ENCODE data around the gene TIAM2.

The TIAM2 gene

GRCh38 chr6:155259897-155260296 lies 264.8 kb downstream of the TIAM2 start:
- no peak overlapping the region for H2AFZ ChIP-seq (ENCODE audit: low read depth)
- no peaks in the 10 kb centered on the region for H3K27me3 ChIP-seq (ENCODE audit: insufficient read depth, low read depth)
- peak overlapping the region; percentile 71 for H3K4me2 ChIP-seq
- no peaks in the 10 kb centered on the region for H4K20me1 ChIP-seq (ENCODE audit: insufficient read depth)
- H3K36me3 ChIP-seq (ENCODE audit: insufficient read depth), result no peaks in the 10 kb centered on the region
- H3K9ac ChIP-seq, result no peak overlapping the region
- no peak for TF ChIP-seq CTCF (conservative IDR thresholded peaks at IDR 0.05; ENCODE audit: low read depth, low read length)
- H3K79me2 ChIP-seq (ENCODE audit: insufficient read depth, low read depth), result no peaks in the 10 kb centered on the region
- H3K4me3 ChIP-seq (IDR thresholded peaks at IDR 0.05; ENCODE audit: insufficient read depth, low read depth, low read length), result no peak overlapping the region
- peaks cover 43% of the 10 kb centered on the region for H3K4me1 ChIP-seq (ENCODE audit: low read depth, poor library complexity, severe bottlenecking)
- peak overlapping the region; percentile 64; the same call in 1 of the 2 replicates for H3K27ac ChIP-seq

GRCh38 chr6:155260686-155261085 lies 265.6 kb downstream of the TIAM2 start:
- TF ChIP-seq CTCF (conservative IDR thresholded peaks at IDR 0.05; ENCODE audit: low read depth, low read length), result no peak
- H3K4me3 ChIP-seq (IDR thresholded peaks at IDR 0.05; ENCODE audit: insufficient read depth, low read depth, low read length), result no peak overlapping the region
- H2AFZ ChIP-seq (ENCODE audit: low read depth), result no peak overlapping the region
- H3K4me1 ChIP-seq (ENCODE audit: low read depth, poor library complexity, severe bottlenecking), result peaks cover 43% of the 10 kb centered on the region
- no peaks in the 10 kb centered on the region for H3K27me3 ChIP-seq (ENCODE audit: insufficient read depth, low read depth)
- H3K4me2 ChIP-seq, result peak overlapping the region; percentile 71
- peak overlapping the region; percentile 64 for H3K27ac ChIP-seq
- no peaks in the 10 kb centered on the region for H3K36me3 ChIP-seq (ENCODE audit: insufficient read depth)
- H4K20me1 ChIP-seq (ENCODE audit: insufficient read depth), result no peaks in the 10 kb centered on the region
- H3K9ac ChIP-seq, result peak overlapping the region; percentile 35; the same call in 1 of the 2 replicates
- no peaks in the 10 kb centered on the region for H3K79me2 ChIP-seq (ENCODE audit: insufficient read depth, low read depth)

GRCh38 chr6:155261111-155261900 lies 266.2 kb downstream of the TIAM2 start:
- no peaks in the 10 kb centered on the region for H3K36me3 ChIP-seq (ENCODE audit: insufficient read depth)
- H3K9ac ChIP-seq, result peak overlapping the region; percentile 35; the same call in 1 of the 2 replicates
- peak overlapping the region; percentile 64 for H3K27ac ChIP-seq
- H3K4me1 ChIP-seq (ENCODE audit: low read depth, poor library complexity, severe bottlenecking), result peaks cover 43% of the 10 kb centered on the region
- no peaks in the 10 kb centered on the region for H4K20me1 ChIP-seq (ENCODE audit: insufficient read depth)
- peak overlapping the region; percentile 71 for H3K4me2 ChIP-seq
- H2AFZ ChIP-seq (ENCODE audit: low read depth), result no peak overlapping the region
- no peak overlapping the region for H3K4me3 ChIP-seq (IDR thresholded peaks at IDR 0.05; ENCODE audit: insufficient read depth, low read depth, low read length)
- no peak for TF ChIP-seq CTCF (conservative IDR thresholded peaks at IDR 0.05; ENCODE audit: low read depth, low read length)
- H3K79me2 ChIP-seq (ENCODE audit: insufficient read depth, low read depth), result no peaks in the 10 kb centered on the region
- no peaks in the 10 kb centered on the region for H3K27me3 ChIP-seq (ENCODE audit: insufficient read depth, low read depth)

GRCh38 chr6:155262655-155263054 lies 267.5 kb downstream of the TIAM2 start:
- Histone ChIP-seq H4K20me1 (ENCODE audit: insufficient read depth) (no peaks in the 10 kb centered on the region), H3K4me1 (ENCODE audit: low read depth, poor library complexity, severe bottlenecking) (peaks cover 44% of the 10 kb centered on the region), H2AFZ (ENCODE audit: low read depth) (no peak overlapping the region), H3K36me3 (ENCODE audit: insufficient read depth) (no peaks in the 10 kb centered on the region), H3K4me3 (IDR thresholded peaks at IDR 0.05; ENCODE audit: insufficient read depth, low read depth, low read length) (no peak overlapping the region), H3K79me2 (ENCODE audit: insufficient read depth, low read depth) (no peaks in the 10 kb centered on the region), H3K9ac (no peak overlapping the region), H3K4me2 (peak overlapping the region; percentile 71; the same call in 1 of the 2 replicates), H3K27me3 (ENCODE audit: insufficient read depth, low read depth) (no peaks in the 10 kb centered on the region), H3K27ac (no peak overlapping the region)
- no peak for TF ChIP-seq CTCF (conservative IDR thresholded peaks at IDR 0.05; ENCODE audit: low read depth, low read length)
